Endodermal cell (in vitro differentiated cells): ENCODE results near the gene TADA3. TPM values are rescaled to one million over a fixed set of nuclear protein-coding genes. Genes with fewer than 3 reads are reported as not detected.

ENCODE experiments used
- DNase-seq: peaks from one replicate; pipeline ENCODE4 v3.0.0-alpha.2; 2017
- H3K27ac ChIP-seq: 2 replicates; pipeline ENCODE4 v1.5.1; 2013; ENCODE audit warnings: mild to moderate bottlenecking, low read depth, low read length, moderate library complexity
- H3K27me3 ChIP-seq: 2 replicates; pipeline ENCODE4 v1.6.1; 2013; ENCODE audit warnings: mild to moderate bottlenecking, low read length, moderate library complexity; ENCODE audit not compliant: insufficient read depth, control insufficient read depth, poor library complexity, severe bottlenecking
- H3K36me3 ChIP-seq: 2 replicates; pipeline ENCODE4 v1.7.0; 2013; ENCODE audit warnings: mild to moderate bottlenecking, low read length, moderate library complexity; ENCODE audit not compliant: control insufficient read depth, insufficient read depth
- H3K4me1 ChIP-seq: one replicate; pipeline ENCODE4 v1.7.0; 2013; ENCODE audit warnings: low read length; ENCODE audit not compliant: control insufficient read depth, insufficient read depth
- H3K4me3 ChIP-seq: 2 replicates; pipeline ENCODE4 v1.5.1; 2013; ENCODE audit warnings: mild to moderate bottlenecking, low read length, moderate library complexity
- H3K9ac ChIP-seq: 2 replicates; pipeline ENCODE4 v1.6.1; 2013; ENCODE audit warnings: mild to moderate bottlenecking, low read length, moderate library complexity; ENCODE audit not compliant: poor library complexity, severe bottlenecking; ENCODE audit errors: extremely low read depth
- H3K9me3 ChIP-seq: 2 replicates; pipeline ENCODE4 v1.6.1; 2013; ENCODE audit warnings: mild to moderate bottlenecking, low read length, moderate library complexity; ENCODE audit not compliant: control insufficient read depth
- H3K27ac Mint-ChIP-seq: 2 replicates; pipeline ENCODE4 v1.8.0; 2020; ENCODE audit warnings: mixed read lengths
- H3K27me3 Mint-ChIP-seq: 2 replicates; pipeline ENCODE4 v1.8.0; 2021; ENCODE audit warnings: mild to moderate bottlenecking, mixed read lengths; ENCODE audit not compliant: insufficient read depth
- H3K36me3 Mint-ChIP-seq: 2 replicates; pipeline ENCODE4 v1.8.0; 2020; ENCODE audit warnings: low read depth, mixed read lengths
- H3K4me1 Mint-ChIP-seq: 2 replicates; pipeline ENCODE4 v1.8.0; 2020; ENCODE audit warnings: mixed read lengths
- H3K4me3 Mint-ChIP-seq: 2 replicates; pipeline ENCODE4 v1.8.0; 2020; ENCODE audit warnings: mild to moderate bottlenecking, moderate library complexity, mixed read lengths
- H3K9me3 Mint-ChIP-seq: 2 replicates; pipeline ENCODE4 v1.8.0; 2020; ENCODE audit warnings: mild to moderate bottlenecking, mixed read lengths
- WGBS, 2 experiments: methylation state at CpG; one replicate each; pipeline versions ENCODE4 v1.1.5 to v1.1.7; 2013; ENCODE audit warnings: missing lambda C conversion rate in 2 of 2, mixed read lengths in 1 of 2; ENCODE audit not compliant: insufficient coverage in 1 of 2, insufficient read length in 1 of 2; 5-methylcytosine and 5-hydroxymethylcytosine counted together
- total RNA-seq, 2 donors: library from RNA; stranded (reverse); fragmentation: NEBNext Ultra II Directional in 1 of 2; extraction: Animal tissue kit (Norgen Biotek cat#: 25700) in 1 of 2; gene quantifications; 2 replicates in 1 of 2; 3 replicates in 1 of 2; pipeline ENCODE4 v1.2.1, GENCODE V29; 2021
- TF ChIP-seq, protein P1 (sequence below): fragments of 200-600 bp; sonication (generic); conservative IDR thresholded peaks from 2 replicates; pipeline ENCODE4 v1.5.0; 2021; ENCODE audit warnings: antibody characterized with exemption, mild to moderate bottlenecking

Gene TADA3
- total RNA-seq, 2 donors from 2014 or later, result 52.4 to 62.0 TPM

DNA sequence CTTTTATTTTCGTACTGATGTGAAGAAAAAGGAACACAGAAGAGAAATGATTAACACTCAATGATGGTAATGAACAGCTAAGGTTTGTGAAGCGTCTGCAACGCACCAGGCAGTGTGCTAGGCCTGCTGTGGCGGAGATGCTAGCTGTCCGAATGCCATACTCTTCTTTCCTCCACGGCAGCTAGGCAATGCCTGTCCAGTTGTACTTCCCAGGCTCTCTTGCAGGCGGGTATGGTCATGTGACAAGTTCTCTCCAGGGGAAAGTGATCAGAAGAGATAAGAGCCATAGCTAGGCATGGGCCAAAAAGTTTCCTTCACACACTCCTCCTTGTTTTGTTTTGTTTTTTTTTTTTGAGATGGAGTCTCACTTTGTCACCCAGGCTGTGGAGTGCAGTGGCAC is 6.7 kb downstream of the TADA3 start:
- Mint-ChIP-seq H3K4me1 (no peaks in the 10 kb centered on the region), H3K36me3 (peaks cover 79% of the 10 kb centered on the region), H3K27me3 (no peaks in the 10 kb centered on the region), H3K4me3 (no peak overlapping the region), H3K27ac (no peak overlapping the region), H3K9me3 (no peaks in the 10 kb centered on the region)
- H3K27me3 ChIP-seq, result no peaks in the 10 kb centered on the region
- peaks cover 71% of the 10 kb centered on the region for H3K36me3 ChIP-seq
- H3K4me3 ChIP-seq, result no peak overlapping the region
- no peak overlapping the region for H3K9ac ChIP-seq
- H3K27ac ChIP-seq, result no peak overlapping the region
- no peak for DNase-seq
- 85 to 93% methylated on average over 6 to 7 of the region's 7 CpGs for WGBS, 2 experiments
- TF ChIP-seq, protein P1, sequence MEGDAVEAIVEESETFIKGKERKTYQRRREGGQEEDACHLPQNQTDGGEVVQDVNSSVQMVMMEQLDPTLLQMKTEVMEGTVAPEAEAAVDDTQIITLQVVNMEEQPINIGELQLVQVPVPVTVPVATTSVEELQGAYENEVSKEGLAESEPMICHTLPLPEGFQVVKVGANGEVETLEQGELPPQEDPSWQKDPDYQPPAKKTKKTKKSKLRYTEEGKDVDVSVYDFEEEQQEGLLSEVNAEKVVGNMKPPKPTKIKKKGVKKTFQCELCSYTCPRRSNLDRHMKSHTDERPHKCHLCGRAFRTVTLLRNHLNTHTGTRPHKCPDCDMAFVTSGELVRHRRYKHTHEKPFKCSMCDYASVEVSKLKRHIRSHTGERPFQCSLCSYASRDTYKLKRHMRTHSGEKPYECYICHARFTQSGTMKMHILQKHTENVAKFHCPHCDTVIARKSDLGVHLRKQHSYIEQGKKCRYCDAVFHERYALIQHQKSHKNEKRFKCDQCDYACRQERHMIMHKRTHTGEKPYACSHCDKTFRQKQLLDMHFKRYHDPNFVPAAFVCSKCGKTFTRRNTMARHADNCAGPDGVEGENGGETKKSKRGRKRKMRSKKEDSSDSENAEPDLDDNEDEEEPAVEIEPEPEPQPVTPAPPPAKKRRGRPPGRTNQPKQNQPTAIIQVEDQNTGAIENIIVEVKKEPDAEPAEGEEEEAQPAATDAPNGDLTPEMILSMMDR, result no peak
- H3K4me1 ChIP-seq, result no peaks in the 10 kb centered on the region
- no peaks in the 10 kb centered on the region for H3K9me3 ChIP-seq

DNA sequence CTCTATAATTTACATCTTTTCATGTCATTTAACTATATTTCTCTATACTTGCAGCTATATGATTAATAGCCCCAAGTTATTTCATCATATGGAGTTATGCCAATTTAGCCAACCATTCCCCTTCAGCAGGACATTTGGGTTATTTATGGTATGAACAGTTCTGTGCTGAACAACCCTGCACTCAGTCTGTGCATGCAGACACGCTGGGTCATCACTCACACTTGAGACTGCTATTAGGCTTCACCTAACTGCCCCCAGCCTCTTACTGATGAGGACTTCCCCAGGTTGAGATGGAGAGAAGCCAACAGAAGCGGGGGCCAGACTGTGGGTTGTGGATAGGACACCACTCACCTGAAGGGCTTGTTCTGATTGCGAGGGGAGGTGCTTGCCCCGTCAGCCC is 7.3 kb downstream of the TADA3 start:
- 97 to 100% methylated on average over 2 to 4 of the region's 4 CpGs for WGBS, 2 experiments
- Histone ChIP-seq H3K9ac (no peak overlapping the region), H3K27ac (no peak overlapping the region), H3K36me3 (peaks cover 64% of the 10 kb centered on the region), H3K4me3 (no peak overlapping the region), H3K9me3 (no peaks in the 10 kb centered on the region), H3K27me3 (no peaks in the 10 kb centered on the region), H3K4me1 (no peaks in the 10 kb centered on the region)
- H3K27ac Mint-ChIP-seq, result no peak overlapping the region
- no peak for DNase-seq
- H3K4me3 Mint-ChIP-seq, result no peak overlapping the region
- H3K36me3 Mint-ChIP-seq, result peaks cover 81% of the 10 kb centered on the region
- TF ChIP-seq, protein P1, result no peak
- no peaks in the 10 kb centered on the region for H3K27me3 Mint-ChIP-seq
- no peaks in the 10 kb centered on the region for H3K4me1 Mint-ChIP-seq
- H3K9me3 Mint-ChIP-seq, result no peaks in the 10 kb centered on the region

DNA sequence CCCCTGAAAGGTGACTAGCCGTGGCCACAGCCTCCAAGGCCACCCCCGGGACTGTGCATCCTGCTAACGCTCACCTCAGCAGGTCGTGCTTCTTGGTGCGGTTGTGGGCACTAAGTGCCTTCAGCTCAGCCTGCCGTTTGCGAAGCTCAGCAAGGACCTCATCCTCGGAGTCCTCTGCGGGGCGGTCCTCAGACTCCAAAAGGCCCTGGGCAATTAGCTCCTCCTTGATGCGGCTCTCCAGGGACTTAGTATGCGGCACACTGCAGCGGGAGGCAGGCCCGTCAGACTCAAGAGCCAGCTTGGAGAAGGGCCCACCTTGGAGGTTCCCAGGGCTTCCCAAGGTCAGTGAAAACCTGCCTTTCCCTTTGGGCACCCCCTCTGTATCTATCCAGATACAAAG is 8.3 kb downstream of the TADA3 start:
- H3K4me1 ChIP-seq, result no peaks in the 10 kb centered on the region
- no peak overlapping the region for H3K4me3 ChIP-seq
- peaks cover 54% of the 10 kb centered on the region for H3K36me3 ChIP-seq
- Mint-ChIP-seq H3K9me3 (no peaks in the 10 kb centered on the region), H3K36me3 (peaks cover 75% of the 10 kb centered on the region), H3K27ac (no peak overlapping the region), H3K27me3 (no peaks in the 10 kb centered on the region), H3K4me3 (no peak overlapping the region), H3K4me1 (no peaks in the 10 kb centered on the region)
- H3K27ac ChIP-seq, result no peak overlapping the region
- no peak overlapping the region for H3K9ac ChIP-seq
- H3K27me3 ChIP-seq, result no peaks in the 10 kb centered on the region
- 92 to 99% methylated on average over 10 to 14 of the region's 14 CpGs for WGBS, 2 experiments
- TF ChIP-seq, protein P1, result no peak
- no peak for DNase-seq
- H3K9me3 ChIP-seq, result no peaks in the 10 kb centered on the region
